ENCODE data around the gene ABAT. TPM values are rescaled to one million over a fixed set of nuclear protein-coding genes. Genes with fewer than 3 reads are reported as not detected.

The ABAT gene
- total RNA-seq, 2 experiments from 2014 or later: 4.1 to 4.4 TPM

DNA sequence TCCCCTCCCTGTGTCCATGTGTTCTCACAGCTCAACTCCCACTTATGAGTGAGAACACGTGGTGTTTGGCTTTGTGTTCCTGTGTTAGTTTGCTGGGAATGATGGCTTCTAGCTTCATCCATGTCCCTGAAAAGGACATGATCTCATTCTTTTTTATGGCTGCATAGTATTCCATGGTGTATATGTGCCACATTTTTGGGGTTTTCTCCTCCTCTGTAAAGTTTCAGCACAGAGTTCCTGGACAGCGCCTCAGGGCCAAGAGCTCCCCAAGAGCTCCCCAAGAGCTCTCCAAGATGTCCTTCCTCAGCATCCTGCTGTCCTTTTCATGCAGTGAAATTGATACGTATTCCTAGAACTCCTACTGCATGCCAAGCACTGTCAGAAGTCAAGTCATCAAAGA, 6.9 kb upstream of the ABAT start:
- Mint-ChIP-seq H3K4me3 (no peak overlapping the region), H3K9me3 (no peaks in the 10 kb centered on the region), H3K36me3 (ENCODE audit: low read depth) (peaks cover 32% of the 10 kb centered on the region), H3K27me3 (no peaks in the 10 kb centered on the region), H3K27ac (no peak overlapping the region), H3K4me1 (ENCODE audit: low read depth) (no peaks in the 10 kb centered on the region)
- Histone ChIP-seq H3K4me3 (ENCODE audit: low read length) (no peak overlapping the region), H3K9me3 (ENCODE audit: control insufficient read depth in 1 of 2, insufficient read depth in 1 of 2, low read length in 2 of 2) (no peaks in the 10 kb centered on the region), H3K4me1 (ENCODE audit: insufficient read depth, low read length) (no peaks in the 10 kb centered on the region), H3K27ac (ENCODE audit: low read depth in 1 of 2, low read length in 2 of 2) (no peak overlapping the region), H3K36me3 (ENCODE audit: insufficient read depth, low read length) (peaks cover 15% of the 10 kb centered on the region), H3K27me3 (ENCODE audit: control insufficient read depth in 1 of 2, insufficient read depth in 2 of 2, low read length in 2 of 2) (no peaks in the 10 kb centered on the region)
- intact Hi-C loops (cut with DNase I, micrococcal nuclease): no loop called here
- ChIA-PET CTCF (no interaction called here), POLR2A (interaction anchor here (0.6 kb wide), 1 partner anchor 204 kb away, joined by 3 read pairs; no protein-coding TSS in a partner anchor)
- TF ChIP-seq CTCF (IDR thresholded peaks at IDR 0.05): no peak
- DNase-seq (no peak), ATAC-seq (ENCODE audit: poor library complexity) (no peak)

DNA sequence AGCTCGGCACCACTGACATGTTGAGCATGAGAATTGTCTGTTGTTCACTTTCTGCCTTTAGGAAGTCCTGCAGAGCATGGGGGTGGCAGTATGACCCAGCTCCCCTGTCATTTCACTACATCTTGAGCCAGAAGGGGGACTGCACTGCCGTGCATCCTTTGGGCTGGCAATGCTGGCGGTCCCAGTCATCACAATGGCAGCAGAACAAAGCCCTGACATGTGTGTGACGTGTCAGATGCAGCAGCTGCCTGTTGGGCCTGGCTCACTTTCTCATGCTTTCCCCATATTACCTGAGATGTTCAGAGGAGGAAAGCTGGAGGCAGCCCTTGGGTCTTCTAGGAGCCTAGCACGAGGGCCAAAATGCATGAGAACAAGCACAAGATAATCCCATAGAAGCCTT, 6.3 kb upstream of the ABAT start:
- Mint-ChIP-seq H3K9me3 (no peaks in the 10 kb centered on the region), H3K4me1 (ENCODE audit: low read depth) (no peaks in the 10 kb centered on the region), H3K4me3 (no peak overlapping the region), H3K27ac (no peak overlapping the region), H3K36me3 (ENCODE audit: low read depth) (peaks cover 32% of the 10 kb centered on the region), H3K27me3 (no peaks in the 10 kb centered on the region)
- ChIA-PET POLR2A (no interaction called here), CTCF (no interaction called here)
- ATAC-seq (ENCODE audit: poor library complexity) (no peak), DNase-seq (no peak)
- peaks cover 15% of the 10 kb centered on the region for H3K36me3 ChIP-seq (ENCODE audit: insufficient read depth, low read length)
- H3K4me3 ChIP-seq (ENCODE audit: low read length): no peak overlapping the region
- no peaks in the 10 kb centered on the region for H3K4me1 ChIP-seq (ENCODE audit: insufficient read depth, low read length)
- no peak overlapping the region for H3K27ac ChIP-seq (ENCODE audit: low read depth in 1 of 2, low read length in 2 of 2)
- intact Hi-C loops (cut with DNase I, micrococcal nuclease): no loop called here
- no peak for TF ChIP-seq CTCF (IDR thresholded peaks at IDR 0.05)
- no peaks in the 10 kb centered on the region for H3K27me3 ChIP-seq (ENCODE audit: control insufficient read depth in 1 of 2, insufficient read depth in 2 of 2, low read length in 2 of 2)
- no peaks in the 10 kb centered on the region for H3K9me3 ChIP-seq (ENCODE audit: control insufficient read depth in 1 of 2, insufficient read depth in 1 of 2, low read length in 2 of 2)

GRCh38 chr16:8669481-8669880, 4.9 kb upstream of the ABAT start:
- H3K4me3 Mint-ChIP-seq: no peak overlapping the region
- peaks cover 7% of the 10 kb centered on the region for H3K4me1 Mint-ChIP-seq (ENCODE audit: low read depth)
- DNase-seq (no peak), ATAC-seq (ENCODE audit: poor library complexity) (no peak)
- H3K36me3 ChIP-seq (ENCODE audit: insufficient read depth, low read length): peaks cover 15% of the 10 kb centered on the region
- no peak for TF ChIP-seq CTCF (IDR thresholded peaks at IDR 0.05)
- peaks cover 31% of the 10 kb centered on the region for H3K36me3 Mint-ChIP-seq (ENCODE audit: low read depth)
- POLR2A ChIA-PET: interaction anchor here (0.6 kb wide), 1 partner anchor 298 kb away, joined by 6 read pairs; no protein-coding TSS in a partner anchor
- intact Hi-C loops (cut with DNase I, micrococcal nuclease): no loop called here
- no peaks in the 10 kb centered on the region for H3K27me3 ChIP-seq (ENCODE audit: control insufficient read depth in 1 of 2, insufficient read depth in 2 of 2, low read length in 2 of 2)
- no peak overlapping the region for H3K27ac ChIP-seq (ENCODE audit: low read depth in 1 of 2, low read length in 2 of 2)
- H3K27me3 Mint-ChIP-seq: no peaks in the 10 kb centered on the region
- CTCF ChIA-PET: no interaction called here
- no peaks in the 10 kb centered on the region for H3K9me3 Mint-ChIP-seq
- peaks cover 5% of the 10 kb centered on the region for H3K4me1 ChIP-seq (ENCODE audit: insufficient read depth, low read length)
- no peak overlapping the region for H3K27ac Mint-ChIP-seq
- H3K9me3 ChIP-seq (ENCODE audit: control insufficient read depth in 1 of 2, insufficient read depth in 1 of 2, low read length in 2 of 2): no peaks in the 10 kb centered on the region
- no peak overlapping the region for H3K4me3 ChIP-seq (ENCODE audit: low read length)
